Medulla oblongata (tissue), 1 donor: ENCODE data around the gene NDUFA8.

ENCODE experiments used
- DNase-seq: peaks from one replicate; pipeline ENCODE4 v3.0.0-alpha.2; 2015; ENCODE audit errors: extremely low spot score

Gene NDUFA8

GRCh38 chr9:122184551-122184950 is 25.0 kb upstream of the NDUFA8 start:
- no peak for DNase-seq

GRCh38 chr9:122183501-122183900 is 23.9 kb upstream of the NDUFA8 start:
- no peak for DNase-seq

DNA sequence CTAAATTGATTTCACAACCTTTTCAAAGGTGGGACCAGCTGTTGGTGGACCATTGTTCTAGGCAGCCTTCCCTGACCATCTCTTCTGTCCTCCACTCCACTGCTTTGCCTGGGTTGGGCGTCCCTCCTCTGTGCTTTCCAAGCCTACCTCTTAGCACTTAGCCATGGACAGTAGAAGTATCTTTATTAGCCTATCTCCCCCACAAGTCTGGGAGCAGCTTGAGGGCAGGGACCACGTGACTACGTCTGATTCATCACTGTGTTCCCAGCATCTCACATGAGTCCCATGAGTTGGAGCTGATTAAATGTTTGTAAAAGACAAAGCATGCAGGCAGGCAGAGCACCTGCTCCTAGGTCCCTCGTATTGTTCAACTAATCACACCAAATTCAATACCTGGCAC is 21.1 kb upstream of the NDUFA8 start:
- DNase-seq = no peak

DNA sequence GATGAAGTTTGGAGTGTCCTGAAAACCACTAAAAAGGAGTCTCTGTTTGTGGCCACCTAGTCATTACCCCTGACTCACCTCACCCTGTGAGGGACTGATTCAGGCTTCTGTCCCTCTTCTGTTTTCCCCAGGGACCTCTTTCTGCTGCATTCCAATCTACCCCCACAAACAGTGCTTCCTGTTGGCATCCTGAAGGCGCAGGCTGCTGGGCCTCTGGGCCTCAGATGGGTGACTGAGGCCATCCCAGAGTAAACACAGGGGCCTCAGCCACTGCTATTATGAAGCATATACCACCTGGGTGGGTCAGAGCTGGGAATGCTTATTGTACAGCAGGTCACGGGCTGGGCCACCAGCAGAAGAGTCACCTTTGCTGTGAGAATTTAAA is 20.1 kb upstream of the NDUFA8 start:
- no peak for DNase-seq

GRCh38 chr9:122179054-122179689 is 19.6 kb upstream of the NDUFA8 start:
- DNase-seq = no peak

DNA sequence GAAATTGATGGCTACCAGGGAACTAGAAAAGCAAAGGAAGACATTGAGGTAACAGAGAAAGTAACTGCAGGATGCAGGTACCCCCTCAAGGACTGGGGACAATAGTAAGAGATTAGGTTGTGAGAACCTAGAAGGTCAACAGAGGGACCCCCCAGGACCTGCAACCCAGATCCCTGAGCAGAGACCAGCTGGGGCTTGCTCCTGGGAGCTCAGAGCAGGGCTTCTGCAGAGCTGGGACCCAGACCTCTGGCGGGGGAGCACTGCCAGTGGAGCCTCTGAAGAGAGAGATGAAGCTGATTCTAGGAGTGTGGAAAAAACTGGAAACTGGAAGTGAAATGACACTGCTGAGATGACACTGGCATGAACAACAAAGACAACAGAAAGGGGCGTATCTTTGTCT is 17.3 kb upstream of the NDUFA8 start:
- no peak for DNase-seq

- DNase-seq = no peak
Observed at GRCh38 chr9:122173670-122174069, 14.1 kb upstream of the NDUFA8 start.

GRCh38 chr9:122172131-122172530 is 12.6 kb upstream of the NDUFA8 start:
- DNase-seq = no peak

GRCh38 chr9:122168356-122168755 is 8.8 kb upstream of the NDUFA8 start:
- DNase-seq = no peak

DNA sequence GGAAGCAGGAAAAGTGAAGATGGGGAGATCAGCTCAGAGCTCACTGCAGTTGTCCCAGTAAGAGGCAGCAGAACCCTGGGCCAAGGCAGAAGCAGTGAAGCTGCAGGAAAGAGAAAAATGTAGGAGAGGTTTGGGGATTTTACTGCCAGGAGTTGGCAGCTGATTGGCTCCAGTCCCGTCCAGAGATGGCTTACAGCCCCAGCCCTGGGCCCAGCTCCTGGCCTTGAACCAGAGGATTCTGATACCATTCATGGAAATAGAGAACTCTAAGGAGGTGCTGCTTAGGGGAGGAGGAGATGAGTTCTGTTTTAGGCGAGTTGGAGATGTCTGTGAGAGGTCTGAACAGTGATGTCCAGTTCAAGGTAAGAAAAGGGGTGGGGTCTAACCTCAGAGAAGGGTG is 4.7 kb upstream of the NDUFA8 start:
- DNase-seq = no peak

GRCh38 chr9:122162415-122162814 is 2.8 kb upstream of the NDUFA8 start:
- no peak for DNase-seq

DNA sequence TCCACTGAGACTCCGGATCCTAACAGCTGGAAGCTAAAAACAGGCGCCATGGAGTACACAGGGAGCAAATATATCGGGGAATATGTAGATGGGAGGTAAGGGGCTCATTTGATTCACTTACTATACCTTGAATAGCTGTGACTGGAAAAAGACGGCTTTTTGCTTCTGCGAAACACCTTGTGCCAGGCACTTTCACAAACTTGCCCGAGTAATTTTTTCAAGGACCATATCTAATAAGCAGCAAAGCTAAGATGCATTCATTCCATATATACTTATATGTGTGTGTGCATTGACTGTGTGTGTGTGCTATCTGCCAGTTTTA is 307 bp upstream of the NDUFA8 start:
- no peak for DNase-seq

- DNase-seq = no peak
Observed at GRCh38 chr9:122158202-122158601, 1.4 kb downstream of the NDUFA8 start.

DNA sequence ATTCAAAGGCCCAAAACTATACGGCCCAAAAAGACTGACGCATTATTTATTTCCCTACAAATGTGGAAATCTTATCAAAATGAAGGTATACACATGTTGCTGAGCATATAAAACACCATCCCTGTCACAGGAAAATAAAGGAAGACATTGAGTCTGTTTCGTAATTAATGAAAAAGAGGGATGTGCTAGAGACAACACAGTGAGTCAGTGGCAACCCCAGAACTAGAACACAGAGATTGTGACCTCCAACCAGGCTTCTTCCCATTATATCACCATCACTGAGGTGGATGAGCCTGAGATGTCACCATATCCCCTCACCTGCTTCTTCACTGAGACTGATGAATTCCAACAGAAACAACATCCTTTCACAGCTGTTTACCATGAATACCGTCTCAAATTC is 3.8 kb downstream of the NDUFA8 start:
- DNase-seq = no peak

GRCh38 chr9:122151267-122151828 is 8.2 kb downstream of the NDUFA8 start:
- DNase-seq = no peak

DNA sequence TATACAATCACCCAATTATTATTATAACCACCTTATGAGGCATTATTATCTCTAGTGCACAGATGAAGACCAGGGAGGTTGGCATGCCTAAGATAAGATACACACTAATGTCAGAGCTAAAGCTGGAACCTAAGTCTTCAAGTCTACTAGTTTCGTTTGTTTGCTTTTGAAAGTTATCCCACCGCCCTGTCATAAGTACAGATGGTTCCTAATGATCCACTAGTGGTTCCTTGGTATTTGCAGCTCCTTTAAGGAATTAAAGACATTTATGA is 14.1 kb downstream of the NDUFA8 start:
- no peak for DNase-seq

DNA sequence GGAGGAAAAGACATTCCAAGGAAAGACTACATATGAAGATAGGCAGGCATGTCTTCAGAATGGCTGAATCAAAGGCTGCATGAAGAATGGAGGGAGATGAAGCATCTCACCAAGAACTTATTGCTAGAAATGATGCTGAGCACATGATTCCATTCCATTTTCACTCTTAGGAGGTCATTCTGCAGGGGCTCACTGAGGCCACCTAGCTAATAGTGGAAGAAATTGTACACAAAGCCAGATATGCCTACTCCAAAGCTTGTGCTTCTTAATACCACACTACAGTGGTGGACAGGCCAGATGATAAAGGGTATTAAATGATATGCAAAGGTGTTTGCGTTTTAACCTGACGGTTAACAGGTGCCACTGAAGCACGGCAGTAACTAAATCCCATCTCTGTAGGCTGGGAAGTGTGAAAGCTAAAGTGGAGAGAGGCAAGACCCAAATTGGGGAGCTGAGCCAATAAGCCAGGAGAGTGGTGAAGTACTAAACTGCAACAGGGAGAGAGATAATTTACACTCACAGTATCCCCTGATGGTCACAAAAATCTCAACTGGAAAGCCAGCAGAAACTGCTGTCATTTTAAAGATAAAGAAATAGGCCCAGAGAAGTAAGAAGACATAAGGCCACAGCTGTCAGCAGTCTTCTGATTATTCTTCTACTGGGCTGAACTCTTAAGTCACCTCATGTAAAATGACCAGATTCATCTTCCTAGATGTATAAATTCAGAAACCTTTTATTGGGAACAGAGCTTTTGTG is 14.6 kb downstream of the NDUFA8 start:
- no peak for DNase-seq

- DNase-seq = no peak
Observed at GRCh38 chr9:122143876-122144405, 15.6 kb downstream of the NDUFA8 start.

DNA sequence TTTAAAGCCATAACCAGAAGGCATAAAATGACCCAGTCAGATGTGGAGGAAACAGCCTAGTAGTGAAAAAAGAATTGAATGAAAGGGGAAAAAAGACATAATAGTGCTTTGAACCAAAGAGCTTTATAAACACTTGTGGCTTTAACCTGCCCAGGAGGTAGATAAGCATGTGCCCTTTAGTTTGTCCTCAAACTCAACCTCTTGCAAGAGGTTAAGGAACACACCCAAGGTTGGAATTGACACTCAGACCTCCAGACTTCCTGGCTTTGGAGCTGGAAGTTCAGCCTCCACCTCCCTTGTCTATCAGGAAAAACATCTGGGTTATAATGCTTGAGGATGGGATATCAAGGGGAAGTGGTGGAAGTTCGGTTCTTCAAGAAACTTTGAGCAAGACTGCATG is 16.3 kb downstream of the NDUFA8 start:
- DNase-seq = no peak

- DNase-seq = no peak
Observed at GRCh38 chr9:122141671-122142070, 17.9 kb downstream of the NDUFA8 start.

DNA sequence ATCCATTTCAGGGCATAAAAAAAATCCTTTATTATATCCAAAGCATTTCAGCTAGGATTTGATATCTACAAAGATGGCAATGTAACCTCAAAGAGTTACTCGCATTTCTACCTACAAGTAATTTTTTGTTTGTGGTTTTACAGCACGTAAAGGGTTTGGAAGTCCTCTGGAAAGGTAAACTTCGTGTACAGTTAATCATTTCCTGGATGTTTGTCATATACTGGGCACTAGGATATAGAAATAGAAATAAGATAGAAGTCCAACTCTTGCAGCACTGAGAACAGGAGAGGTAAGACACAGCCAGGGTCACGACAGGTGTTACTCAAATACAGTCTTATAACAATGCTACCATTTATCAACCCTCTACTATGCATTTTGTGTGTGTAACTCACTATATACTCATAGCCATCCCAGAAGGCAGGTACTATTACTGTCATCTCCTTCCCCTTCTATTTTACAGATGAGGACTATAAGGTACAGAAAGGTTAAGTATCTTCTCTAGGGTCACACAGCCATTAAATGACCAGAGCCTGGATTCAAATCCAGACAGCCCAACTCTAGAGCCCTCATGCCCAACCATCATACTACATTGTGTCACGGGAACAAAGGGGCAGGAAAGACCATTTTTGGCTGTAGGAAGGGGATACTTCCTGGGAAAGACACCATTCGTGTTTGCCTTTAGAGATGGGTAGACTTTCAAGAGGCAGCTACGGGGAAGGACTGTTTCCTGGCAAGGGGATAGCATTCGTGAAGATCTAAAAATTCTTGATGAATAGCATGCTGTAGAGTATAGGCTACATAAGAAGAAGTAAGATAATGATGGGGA is 19.0 kb downstream of the NDUFA8 start:
- no peak for DNase-seq

DNA sequence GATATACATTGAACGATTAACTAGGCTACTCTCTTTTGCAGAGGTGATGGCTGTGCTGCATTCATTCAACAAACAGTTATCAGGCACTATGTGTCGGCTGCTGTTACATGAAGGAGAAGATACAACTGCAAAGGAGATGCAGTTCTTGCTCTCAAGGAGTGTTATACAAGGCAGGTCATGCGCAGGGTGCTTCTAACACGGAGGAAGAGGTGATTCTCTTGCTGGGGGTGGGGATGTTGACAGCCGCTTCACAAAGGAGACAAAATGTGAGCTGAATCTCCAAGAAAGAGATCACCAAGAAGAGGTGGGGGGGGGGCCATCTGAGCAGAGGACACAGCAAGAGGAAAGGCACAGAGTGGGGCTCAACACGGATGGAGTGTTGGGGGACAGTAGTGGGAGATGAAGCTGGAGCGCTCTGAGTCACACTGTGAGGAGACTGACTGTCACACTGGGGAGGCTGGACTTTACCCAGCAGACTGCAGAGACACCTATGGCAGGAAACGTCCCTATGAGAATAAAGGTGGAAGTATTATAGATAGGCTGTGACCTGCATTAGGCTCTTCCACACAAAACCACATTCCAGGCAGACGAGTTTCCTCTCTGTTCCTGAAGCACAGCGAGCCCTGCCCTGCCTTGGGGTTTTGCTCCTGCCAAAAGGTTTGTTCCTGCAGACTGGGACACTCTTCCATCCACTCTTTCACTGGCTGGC is 20.9 kb downstream of the NDUFA8 start:
- no peak for DNase-seq
